GM19351 (cell line): ENCODE measurements around the gene GREB1.

Source experiments
- ATAC-seq: cut with Tn5 transposase; IDR thresholded peaks from one replicate; pipeline ENCODE4 v1.9.1; 2021; ENCODE audit warnings: mild to moderate bottlenecking, moderate library complexity; ENCODE audit not compliant: unreplicated experiment

Gene GREB1

GRCh38 chr2:11537951-11538350 lies 4.1 kb downstream of the GREB1 start:
- no peak for ATAC-seq

GRCh38 chr2:11539317-11540147 lies 5.7 kb downstream of the GREB1 start:
- ATAC-seq, result no peak

- ATAC-seq, result no peak
Observed at GRCh38 chr2:11540148-11540995, 6.5 kb downstream of the GREB1 start.

GRCh38 chr2:11540996-11541692 lies 7.3 kb downstream of the GREB1 start:
- no peak for ATAC-seq

- no peak for ATAC-seq
Observed at GRCh38 chr2:11541693-11542274, 7.9 kb downstream of the GREB1 start.

GRCh38 chr2:11542275-11542819 lies 8.5 kb downstream of the GREB1 start:
- no peak for ATAC-seq

GRCh38 chr2:11543337-11544216 lies 9.7 kb downstream of the GREB1 start:
- ATAC-seq, result no peak

GRCh38 chr2:11546072-11546471 lies 12.2 kb downstream of the GREB1 start:
- no peak for ATAC-seq

GRCh38 chr2:11547912-11548497 lies 14.2 kb downstream of the GREB1 start:
- ATAC-seq, result no peak

GRCh38 chr2:11550302-11550701 lies 16.5 kb downstream of the GREB1 start:
- ATAC-seq, result no peak

GRCh38 chr2:11550901-11551568 lies 17.2 kb downstream of the GREB1 start:
- ATAC-seq, result no peak

- ATAC-seq, result no peak
Observed at GRCh38 chr2:11551569-11552259, 17.9 kb downstream of the GREB1 start.

GRCh38 chr2:11552260-11552638 lies 18.4 kb downstream of the GREB1 start:
- no peak for ATAC-seq

GRCh38 chr2:11553661-11554398 lies 20.0 kb downstream of the GREB1 start:
- ATAC-seq, result peak; percentile 38

- peak; percentile 85 for ATAC-seq
Observed at GRCh38 chr2:11554399-11554716, 20.5 kb downstream of the GREB1 start.

GRCh38 chr2:11556101-11556806 lies 22.4 kb downstream of the GREB1 start:
- no peak for ATAC-seq

GRCh38 chr2:11558214-11558886 lies 24.5 kb downstream of the GREB1 start:
- no peak for ATAC-seq
